Activated CD4-positive, alpha-beta T cell treated with anti-CD3 and anti-CD28 coated beads, Interleukin-2, amount 50 U/mL, for 16 hours (primary cell): ENCODE data around the gene PLS1.
"Not testable (repeated sequence)": the region's sequence is repeated elsewhere in the genome, so short reads cannot be mapped to it uniquely, and the experiment has no call there.

Experiments used
- DNase-seq: peaks from one replicate; pipeline ENCODE4 v3.0.0-alpha.2; 2020

PLS1 gene

GRCh38 chr3:142596726-142597088 is 514 bp downstream of the PLS1 start:
- no peak for DNase-seq

- DNase-seq = no peak
Observed at GRCh38 chr3:142597906-142598305, 1.7 kb downstream of the PLS1 start.

- DNase-seq = no peak
Observed at GRCh38 chr3:142601713-142602112, 5.5 kb downstream of the PLS1 start.

GRCh38 chr3:142602619-142603385 is 6.6 kb downstream of the PLS1 start:
- no peak for DNase-seq

- not testable (repeated sequence) for DNase-seq
Observed at GRCh38 chr3:142603386-142603705, 7.2 kb downstream of the PLS1 start.

- no peak for DNase-seq
Observed at GRCh38 chr3:142604940-142605339, 8.7 kb downstream of the PLS1 start.

GRCh38 chr3:142608631-142609030 is 12.4 kb downstream of the PLS1 start:
- no peak for DNase-seq

- no peak for DNase-seq
Observed at GRCh38 chr3:142609136-142609535, 12.9 kb downstream of the PLS1 start.

- no peak for DNase-seq
Observed at GRCh38 chr3:142611206-142611605, 15.0 kb downstream of the PLS1 start.

- DNase-seq = no peak
Observed at GRCh38 chr3:142613491-142613890, 17.3 kb downstream of the PLS1 start.

GRCh38 chr3:142614059-142614626 is 17.9 kb downstream of the PLS1 start:
- DNase-seq = no peak

- DNase-seq = no peak
Observed at GRCh38 chr3:142615171-142615570, 19.0 kb downstream of the PLS1 start.

GRCh38 chr3:142618917-142619461 is 22.8 kb downstream of the PLS1 start:
- no peak for DNase-seq

- DNase-seq = no peak
Observed at GRCh38 chr3:142622405-142622804, 26.2 kb downstream of the PLS1 start.

GRCh38 chr3:142623194-142623593 is 27.0 kb downstream of the PLS1 start:
- no peak for DNase-seq

GRCh38 chr3:142624341-142625152 is 28.4 kb downstream of the PLS1 start:
- no peak for DNase-seq

GRCh38 chr3:142625153-142625440 is 28.9 kb downstream of the PLS1 start:
- no peak for DNase-seq

GRCh38 chr3:142626971-142627370 is 30.8 kb downstream of the PLS1 start:
- no peak for DNase-seq

- DNase-seq = peak; percentile 46
Observed at GRCh38 chr3:142628801-142629200, 32.6 kb downstream of the PLS1 start.

GRCh38 chr3:142633073-142633472 is 36.9 kb downstream of the PLS1 start:
- DNase-seq = no peak

GRCh38 chr3:142636050-142636449 is 39.9 kb downstream of the PLS1 start:
- DNase-seq = no peak

- no peak for DNase-seq
Observed at GRCh38 chr3:142636664-142637063, 40.5 kb downstream of the PLS1 start.

GRCh38 chr3:142638291-142638690 is 42.1 kb downstream of the PLS1 start:
- no peak for DNase-seq

- no peak for DNase-seq
Observed at GRCh38 chr3:142641504-142641903, 45.3 kb downstream of the PLS1 start.
